ENCODE measurements around the gene MCM7.

MCM7 gene

DNA sequence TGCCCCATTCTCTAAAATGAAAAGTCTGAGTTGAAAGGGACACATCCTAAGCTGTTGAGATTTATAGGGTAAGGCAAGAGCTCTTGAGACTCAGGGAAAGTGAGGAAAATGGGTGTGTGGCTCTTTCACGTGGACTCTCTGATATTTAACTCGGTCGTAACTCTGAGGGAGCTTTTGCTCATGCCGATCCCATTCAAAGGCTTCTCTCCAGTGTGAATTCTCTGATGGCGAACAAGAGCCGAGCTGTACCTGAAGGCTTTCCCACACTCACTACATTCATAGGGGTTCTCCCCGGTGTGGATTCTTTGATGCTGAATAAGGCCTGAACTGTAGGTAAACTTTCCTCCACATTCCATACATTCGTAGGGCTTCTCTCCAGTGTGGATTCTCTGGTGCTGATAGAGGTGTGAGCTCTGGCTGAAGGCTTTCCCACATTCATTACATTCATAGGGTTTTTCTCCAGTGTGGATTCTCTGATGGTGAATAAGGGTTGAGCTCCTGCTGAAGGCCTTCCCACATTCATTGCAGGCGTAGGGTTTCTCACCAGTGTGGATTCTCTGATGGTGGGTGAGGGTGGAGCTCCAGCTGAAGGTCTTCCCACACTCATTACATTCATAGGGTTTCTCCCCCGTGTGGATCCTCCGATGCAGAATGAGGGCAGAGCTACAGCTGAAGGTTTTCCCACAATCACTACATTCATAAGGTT is 30.0 kb downstream of the MCM7 start:
- H3K4me1 Mint-ChIP-seq, result peaks cover 7% of the 10 kb centered on the region
- H3K9me3 Mint-ChIP-seq, result peaks cover 16% of the 10 kb centered on the region
- ATAC-seq (replicated peaks; ENCODE audit: extremely low read depth, poor library complexity, severe bottlenecking), result no peak
- H3K27me3 Mint-ChIP-seq, result no peaks in the 10 kb centered on the region
- H3K27ac Mint-ChIP-seq (ENCODE audit: low read depth), result no peak overlapping the region
- DNase-seq (ENCODE audit: low spot score in 2 of 2), result no peak
- H3K4me3 Mint-ChIP-seq, result no peak overlapping the region
- H3K36me3 Mint-ChIP-seq (ENCODE audit: insufficient read depth), result peaks cover 46% of the 10 kb centered on the region

DNA sequence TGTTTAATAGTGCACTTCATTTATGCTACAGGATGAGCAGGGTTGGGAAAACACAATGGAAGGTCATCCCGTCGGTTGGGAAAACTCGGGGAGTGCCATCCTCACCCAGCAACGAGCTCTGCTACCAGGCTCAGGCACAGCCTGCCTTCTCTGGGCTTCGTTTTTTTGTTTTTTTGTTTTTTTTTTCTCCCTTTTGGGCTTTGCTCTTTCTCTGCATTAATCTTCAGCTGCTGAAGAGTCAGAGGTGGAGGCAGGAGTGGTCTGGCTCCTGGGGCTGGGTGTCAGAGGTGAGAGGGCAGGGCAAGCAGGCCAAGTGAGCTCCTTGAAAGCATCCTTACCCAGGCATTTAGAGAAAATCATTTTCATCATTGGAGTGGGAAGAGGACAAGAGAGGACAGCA is 31.2 kb downstream of the MCM7 start:
- Mint-ChIP-seq H3K9me3 (peaks cover 16% of the 10 kb centered on the region), H3K4me1 (no peaks in the 10 kb centered on the region), H3K27me3 (no peaks in the 10 kb centered on the region), H3K36me3 (ENCODE audit: insufficient read depth) (peaks cover 35% of the 10 kb centered on the region), H3K27ac (ENCODE audit: low read depth) (no peak overlapping the region), H3K4me3 (no peak overlapping the region)
- no peak for DNase-seq (ENCODE audit: low spot score in 2 of 2)
- ATAC-seq (replicated peaks; ENCODE audit: extremely low read depth, poor library complexity, severe bottlenecking), result no peak

DNA sequence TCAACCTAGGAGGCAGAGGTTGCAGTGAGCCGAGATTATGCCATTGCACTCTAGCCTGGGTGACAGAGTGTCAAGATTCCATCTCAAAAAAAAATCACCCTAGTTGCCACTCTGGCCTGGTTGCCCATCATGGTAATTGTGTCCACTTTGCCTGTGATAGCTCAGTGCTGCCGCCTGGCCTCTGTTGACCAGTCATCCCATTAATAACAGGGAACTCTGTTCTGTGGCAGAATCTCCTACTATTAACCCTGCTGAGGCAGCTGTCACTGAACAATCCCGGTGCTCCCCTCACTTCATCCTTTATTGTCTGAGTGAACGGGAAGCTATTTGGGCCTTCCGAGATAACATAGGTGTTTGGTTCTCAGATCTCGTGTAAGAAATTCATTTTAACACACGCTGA is 34.2 kb downstream of the MCM7 start:
- Mint-ChIP-seq H3K27ac (ENCODE audit: low read depth) (no peak overlapping the region), H3K4me3 (no peak overlapping the region)
- ATAC-seq (replicated peaks; ENCODE audit: extremely low read depth, poor library complexity, severe bottlenecking), result no peak

DNA sequence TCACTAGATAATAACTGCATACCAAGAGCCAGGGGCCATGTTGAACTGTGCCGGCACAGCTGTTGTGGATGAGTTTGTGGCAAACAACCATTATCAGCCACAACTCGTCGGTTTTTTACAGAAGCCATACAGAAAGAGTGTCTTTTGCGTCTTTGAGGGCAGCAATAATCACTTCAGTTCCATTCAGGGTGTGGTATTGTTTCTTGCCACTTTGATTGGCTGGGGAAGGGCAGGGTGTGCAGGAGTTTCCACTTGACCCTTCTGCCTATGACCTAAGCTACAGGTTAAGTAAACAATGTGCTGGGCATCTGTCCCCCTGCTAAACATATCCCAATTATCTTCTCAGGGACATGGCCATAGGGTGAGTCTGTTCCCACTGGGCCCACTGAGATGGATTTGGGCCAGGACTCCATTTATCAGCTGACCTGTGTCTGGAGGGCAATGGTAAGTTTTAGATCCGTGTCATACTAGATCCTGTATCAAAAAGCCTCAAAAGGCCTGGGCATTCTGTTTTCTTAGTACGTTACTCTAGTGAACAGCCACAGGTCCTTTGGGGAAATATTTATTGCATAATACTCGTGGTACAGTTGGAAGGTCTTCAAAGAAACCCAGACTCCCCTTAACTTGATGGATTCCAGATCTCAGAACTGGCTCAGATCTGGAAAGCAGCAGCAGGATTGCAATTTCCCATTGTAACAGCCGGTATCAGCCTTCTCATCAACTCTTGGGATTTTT is 35.6 kb downstream of the MCM7 start:
- no peaks in the 10 kb centered on the region for H3K27me3 Mint-ChIP-seq
- no peaks in the 10 kb centered on the region for H3K4me1 Mint-ChIP-seq
- ATAC-seq (replicated peaks; ENCODE audit: extremely low read depth, poor library complexity, severe bottlenecking) (no peak), DNase-seq (ENCODE audit: low spot score in 2 of 2) (no peak)
- H3K4me3 Mint-ChIP-seq, result no peak overlapping the region
- no peak overlapping the region for H3K27ac Mint-ChIP-seq (ENCODE audit: low read depth)
- H3K36me3 Mint-ChIP-seq (ENCODE audit: insufficient read depth), result peaks cover 8% of the 10 kb centered on the region
- H3K9me3 Mint-ChIP-seq, result no peaks in the 10 kb centered on the region

More for the DNA sequence above, 34.2 kb downstream of the MCM7 start:
- H3K36me3 Mint-ChIP-seq (ENCODE audit: insufficient read depth), result peaks cover 13% of the 10 kb centered on the region
- H3K27me3 Mint-ChIP-seq, result no peaks in the 10 kb centered on the region
- DNase-seq (ENCODE audit: low spot score in 2 of 2), result no peak
- H3K9me3 Mint-ChIP-seq, result peaks cover 9% of the 10 kb centered on the region
- H3K4me1 Mint-ChIP-seq, result no peaks in the 10 kb centered on the region

DNA sequence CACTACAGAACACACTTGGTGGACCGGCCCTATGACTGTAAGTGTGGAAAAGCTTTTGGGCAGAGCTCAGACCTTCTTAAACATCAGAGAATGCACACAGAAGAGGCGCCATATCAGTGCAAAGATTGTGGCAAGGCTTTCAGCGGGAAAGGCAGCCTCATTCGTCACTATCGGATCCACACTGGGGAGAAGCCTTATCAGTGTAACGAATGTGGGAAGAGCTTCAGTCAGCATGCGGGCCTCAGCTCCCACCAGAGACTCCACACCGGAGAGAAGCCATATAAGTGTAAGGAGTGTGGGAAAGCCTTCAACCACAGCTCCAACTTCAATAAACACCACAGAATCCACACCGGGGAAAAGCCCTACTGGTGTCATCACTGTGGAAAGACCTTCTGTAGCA is 37.0 kb downstream of the MCM7 start:
- DNase-seq (ENCODE audit: low spot score in 2 of 2) (no peak), ATAC-seq (replicated peaks; ENCODE audit: extremely low read depth, poor library complexity, severe bottlenecking) (no peak)
- Mint-ChIP-seq H3K4me3 (no peak overlapping the region), H3K27ac (ENCODE audit: low read depth) (no peak overlapping the region), H3K9me3 (no peaks in the 10 kb centered on the region), H3K4me1 (no peaks in the 10 kb centered on the region), H3K36me3 (ENCODE audit: insufficient read depth) (peaks cover 8% of the 10 kb centered on the region), H3K27me3 (no peaks in the 10 kb centered on the region)

DNA sequence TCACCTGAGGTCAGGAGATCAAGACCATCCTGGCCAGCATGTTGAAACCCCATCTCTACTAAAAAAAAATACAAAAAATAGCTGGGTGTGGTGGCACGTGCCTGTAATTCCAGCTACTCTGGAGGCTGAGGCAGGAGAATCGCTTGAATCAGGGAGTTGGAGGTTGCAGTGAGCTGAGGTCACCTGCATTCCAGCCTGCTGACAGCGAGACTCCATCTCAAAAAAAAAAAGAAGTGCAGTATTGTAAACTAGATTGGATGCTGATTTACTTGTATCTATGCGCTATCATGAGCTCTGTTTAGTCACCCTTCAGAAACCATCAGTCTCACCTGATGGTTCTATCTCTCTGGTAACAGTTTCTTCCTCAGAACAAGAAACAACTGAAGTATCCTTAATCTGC is 37.8 kb downstream of the MCM7 start:
- Mint-ChIP-seq H3K4me3 (no peak overlapping the region), H3K4me1 (no peaks in the 10 kb centered on the region), H3K27me3 (no peaks in the 10 kb centered on the region), H3K27ac (ENCODE audit: low read depth) (no peak overlapping the region), H3K36me3 (ENCODE audit: insufficient read depth) (peaks cover 8% of the 10 kb centered on the region), H3K9me3 (no peaks in the 10 kb centered on the region)
- ATAC-seq (replicated peaks; ENCODE audit: extremely low read depth, poor library complexity, severe bottlenecking) (no peak), DNase-seq (ENCODE audit: low spot score in 2 of 2) (no peak)

DNA sequence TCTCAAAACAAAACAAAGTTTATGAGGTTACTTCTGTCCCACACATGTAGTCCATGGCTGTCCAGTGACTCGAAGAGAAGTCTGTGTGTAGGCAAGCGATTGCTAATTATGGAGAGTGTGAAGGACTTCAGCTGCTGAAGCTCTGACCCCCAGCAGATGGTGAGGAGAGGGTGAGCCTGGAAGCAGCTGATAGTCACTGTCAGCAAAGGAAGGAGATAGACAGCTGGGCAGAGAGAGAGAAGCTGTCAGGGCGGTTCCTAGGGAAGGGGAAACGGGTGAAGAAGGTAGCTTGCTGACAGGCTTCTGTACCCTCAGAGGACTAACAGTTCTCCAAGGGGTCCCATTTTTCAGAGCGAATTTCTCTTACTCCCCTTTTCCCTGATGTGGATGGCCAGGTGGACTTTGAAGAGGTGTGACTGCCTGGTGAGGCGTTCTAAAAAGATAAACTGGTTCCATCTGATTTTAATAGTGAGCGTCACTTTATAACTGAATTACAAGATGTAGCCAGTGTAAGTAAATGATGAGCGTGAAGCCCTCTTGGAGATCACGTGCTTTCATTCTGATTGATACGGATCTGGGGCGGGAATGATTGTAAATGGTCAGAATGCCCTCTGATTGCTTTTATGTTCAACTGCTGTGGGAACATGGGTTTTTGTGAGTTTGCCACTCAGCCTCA is 39.5 kb downstream of the MCM7 start:
- Mint-ChIP-seq H3K9me3 (no peaks in the 10 kb centered on the region), H3K4me1 (no peaks in the 10 kb centered on the region), H3K27me3 (no peaks in the 10 kb centered on the region), H3K4me3 (no peak overlapping the region), H3K27ac (ENCODE audit: low read depth) (peak overlapping the region; percentile 32), H3K36me3 (ENCODE audit: insufficient read depth) (peaks cover 11% of the 10 kb centered on the region)
- DNase-seq (ENCODE audit: low spot score in 2 of 2) (no peak), ATAC-seq (replicated peaks; ENCODE audit: extremely low read depth, poor library complexity, severe bottlenecking) (no peak)

DNA sequence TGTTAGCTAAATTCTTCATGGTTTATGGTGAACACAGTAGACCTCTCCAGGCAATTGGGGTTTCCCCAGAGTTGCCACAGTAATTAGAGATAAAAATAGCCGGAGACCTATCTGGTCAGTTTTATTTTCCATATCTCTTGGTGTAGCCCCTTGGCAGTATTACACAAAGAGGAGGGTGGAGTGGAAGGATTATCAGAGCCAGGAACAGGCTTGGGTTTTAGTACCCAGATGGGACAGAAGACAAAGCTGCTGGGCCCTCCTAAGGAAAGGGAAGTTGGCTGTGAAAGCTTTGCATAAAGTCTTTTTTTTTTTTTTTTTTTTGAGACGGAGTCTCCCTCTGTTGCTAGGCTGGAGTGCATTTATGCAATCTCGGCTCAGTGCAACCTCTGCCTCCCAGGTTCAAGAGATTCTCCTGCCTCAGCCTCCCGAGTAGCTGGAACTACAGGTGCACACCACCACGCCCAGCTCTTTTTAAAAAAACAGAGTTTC is 41.9 kb downstream of the MCM7 start:
- H3K4me3 Mint-ChIP-seq, result no peak overlapping the region
- no peak for ATAC-seq (replicated peaks; ENCODE audit: extremely low read depth, poor library complexity, severe bottlenecking)
- DNase-seq (ENCODE audit: low spot score in 2 of 2), result no peak
- H3K4me1 Mint-ChIP-seq, result no peaks in the 10 kb centered on the region
- no peak overlapping the region for H3K27ac Mint-ChIP-seq (ENCODE audit: low read depth)
- H3K9me3 Mint-ChIP-seq, result no peaks in the 10 kb centered on the region
- peaks cover 13% of the 10 kb centered on the region for H3K36me3 Mint-ChIP-seq (ENCODE audit: insufficient read depth)
- no peaks in the 10 kb centered on the region for H3K27me3 Mint-ChIP-seq

DNA sequence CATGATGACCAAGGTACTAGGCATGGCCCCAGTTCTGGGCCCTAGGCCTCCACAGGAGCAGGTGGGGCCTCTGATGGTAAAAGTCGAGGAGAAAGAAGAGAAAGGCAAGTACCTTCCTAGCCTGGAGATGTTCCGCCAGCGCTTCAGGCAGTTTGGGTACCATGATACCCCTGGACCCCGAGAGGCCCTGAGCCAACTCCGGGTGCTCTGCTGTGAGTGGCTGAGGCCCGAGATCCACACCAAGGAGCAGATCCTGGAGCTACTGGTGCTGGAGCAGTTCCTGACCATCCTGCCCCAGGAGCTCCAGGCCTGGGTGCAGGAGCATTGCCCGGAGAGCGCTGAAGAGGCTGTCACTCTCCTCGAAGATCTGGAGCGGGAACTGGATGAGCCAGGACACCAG is 44.2 kb downstream of the MCM7 start:
- no peaks in the 10 kb centered on the region for H3K27me3 Mint-ChIP-seq
- no peak overlapping the region for H3K4me3 Mint-ChIP-seq
- H3K27ac Mint-ChIP-seq (ENCODE audit: low read depth), result no peak overlapping the region
- no peaks in the 10 kb centered on the region for H3K4me1 Mint-ChIP-seq
- no peak for ATAC-seq (replicated peaks; ENCODE audit: extremely low read depth, poor library complexity, severe bottlenecking)
- peaks cover 14% of the 10 kb centered on the region for H3K36me3 Mint-ChIP-seq (ENCODE audit: insufficient read depth)
- H3K9me3 Mint-ChIP-seq, result no peaks in the 10 kb centered on the region
- DNase-seq (ENCODE audit: low spot score in 2 of 2), result no peak

DNA sequence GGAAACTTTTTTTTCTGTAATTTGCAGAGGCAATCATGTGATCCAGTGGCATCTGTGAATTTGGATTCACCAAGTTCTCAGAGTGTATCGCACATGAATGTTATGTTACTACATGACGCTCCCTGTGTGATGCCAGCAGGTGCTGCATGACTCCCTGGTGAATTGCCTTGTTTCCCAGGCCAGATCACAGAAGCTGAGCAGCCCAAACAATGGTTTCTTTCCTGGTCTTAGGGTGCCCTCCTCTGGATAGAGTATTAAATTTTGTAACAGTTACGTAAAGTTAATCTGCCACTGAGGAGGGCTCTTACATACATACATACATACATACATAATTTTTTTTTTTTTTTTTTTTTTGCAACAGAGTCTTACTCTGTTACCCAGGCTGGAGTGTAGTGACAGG is 48.0 kb downstream of the MCM7 start:
- DNase-seq (ENCODE audit: low spot score in 2 of 2) (no peak), ATAC-seq (replicated peaks; ENCODE audit: extremely low read depth, poor library complexity, severe bottlenecking) (no peak)
- H3K9me3 Mint-ChIP-seq, result no peaks in the 10 kb centered on the region
- peaks cover 8% of the 10 kb centered on the region for H3K36me3 Mint-ChIP-seq (ENCODE audit: insufficient read depth)
- H3K27me3 Mint-ChIP-seq, result no peaks in the 10 kb centered on the region
- no peak overlapping the region for H3K4me3 Mint-ChIP-seq
- H3K27ac Mint-ChIP-seq (ENCODE audit: low read depth), result no peak overlapping the region
- H3K4me1 Mint-ChIP-seq, result peaks cover 11% of the 10 kb centered on the region

DNA sequence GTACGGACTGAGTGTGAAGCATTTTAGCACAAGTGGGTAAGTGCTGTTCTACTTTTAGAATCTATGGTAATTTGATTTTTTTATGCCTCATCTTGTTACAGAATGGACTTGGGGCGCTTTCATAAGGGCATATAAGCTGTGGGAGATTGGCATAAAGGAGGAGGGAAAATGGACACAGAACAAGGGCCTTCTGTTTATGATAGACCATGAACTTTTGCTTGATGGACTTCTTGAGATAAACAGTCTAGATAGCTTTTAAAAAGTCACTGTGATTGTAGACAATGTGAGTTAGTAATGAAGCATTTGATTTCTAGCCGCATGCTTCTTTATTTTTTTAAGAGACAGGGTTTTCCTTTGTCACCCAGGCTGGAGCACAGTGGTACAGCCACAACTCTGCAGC is 49.6 kb downstream of the MCM7 start:
- ATAC-seq (replicated peaks; ENCODE audit: extremely low read depth, poor library complexity, severe bottlenecking), result no peak
- H3K27me3 Mint-ChIP-seq, result no peaks in the 10 kb centered on the region
- peaks cover 5% of the 10 kb centered on the region for H3K36me3 Mint-ChIP-seq (ENCODE audit: insufficient read depth)
- DNase-seq (ENCODE audit: low spot score in 2 of 2), result no peak
- peaks cover 11% of the 10 kb centered on the region for H3K4me1 Mint-ChIP-seq
- H3K4me3 Mint-ChIP-seq, result peak overlapping the region; percentile 38
- H3K27ac Mint-ChIP-seq (ENCODE audit: low read depth), result no peak overlapping the region
- H3K9me3 Mint-ChIP-seq, result no peaks in the 10 kb centered on the region

DNA sequence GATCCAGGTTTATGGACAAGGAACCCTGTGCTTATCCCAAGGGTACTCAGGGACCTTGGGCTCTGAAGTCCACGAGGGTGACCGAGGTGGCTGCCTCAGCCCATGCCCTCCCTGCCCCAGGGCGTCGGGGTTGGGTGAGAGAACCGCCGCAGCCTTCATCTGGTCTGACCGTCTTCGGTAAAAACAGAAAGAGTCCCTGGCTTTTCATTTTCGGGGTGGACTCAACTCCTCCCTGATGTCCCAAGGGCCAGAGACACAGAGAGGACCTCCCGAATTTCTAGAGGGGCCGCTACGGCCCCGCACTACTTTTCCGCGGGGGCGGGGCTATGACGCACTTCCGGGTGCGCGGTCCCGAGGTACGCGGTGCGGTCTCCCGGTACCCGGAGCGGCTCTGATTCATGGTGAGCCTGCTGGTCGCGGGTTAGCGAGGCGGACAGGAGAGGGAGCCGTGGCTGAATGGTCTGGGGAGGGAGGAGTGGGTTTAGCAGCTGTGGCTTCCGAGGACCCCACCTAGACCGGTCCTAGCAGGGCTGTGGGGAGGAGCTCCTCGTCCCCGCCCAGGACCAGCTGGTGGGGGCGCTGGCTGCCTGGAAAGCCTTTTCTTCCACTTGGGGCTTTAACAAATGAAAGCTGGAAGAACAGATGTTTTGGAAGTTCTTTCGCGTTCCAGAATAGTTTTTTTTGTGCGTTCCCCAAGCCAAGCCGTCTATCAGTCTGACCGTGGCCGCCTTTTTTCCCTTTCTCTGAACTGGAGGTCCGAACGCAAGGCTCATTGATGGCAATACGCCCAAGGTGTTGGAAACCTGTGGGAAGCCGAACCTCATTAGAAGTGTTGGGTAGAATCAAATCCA is 51.5 kb downstream of the MCM7 start, which contains the start of gene ZSCAN21:
Gene ZSCAN21 (plus strand): TSS at position 334 of the 851 bp plus-strand sequence. CDS start 7,233 bp downstream, outside the sequence.
- Mint-ChIP-seq H3K9me3 (no peaks in the 10 kb centered on the region), H3K4me1 (peaks cover 13% of the 10 kb centered on the region), H3K4me3 (peak within 1 kb of the TSS; percentile 88), H3K36me3 (ENCODE audit: insufficient read depth) (peaks cover 3% of the 10 kb centered on the region), H3K27ac (ENCODE audit: low read depth) (peak within 1 kb of the TSS; percentile 92), H3K27me3 (no peaks in the 10 kb centered on the region)
- DNase-seq (ENCODE audit: low spot score in 2 of 2), result peak; percentile 65 to 66
- ATAC-seq (replicated peaks; ENCODE audit: extremely low read depth, poor library complexity, severe bottlenecking), result peak; percentile 82

All from central memory CD8-positive, alpha-beta T cell (primary cell).